HG02981 (cell line): Measurements from ENCODE around the gene FAH.

Source experiments
- ATAC-seq: cut with Tn5 transposase; IDR thresholded peaks from one replicate; pipeline ENCODE4 v1.9.1; 2021; ENCODE audit warnings: mild to moderate bottlenecking, moderate library complexity; ENCODE audit not compliant: unreplicated experiment

FAH gene

DNA sequence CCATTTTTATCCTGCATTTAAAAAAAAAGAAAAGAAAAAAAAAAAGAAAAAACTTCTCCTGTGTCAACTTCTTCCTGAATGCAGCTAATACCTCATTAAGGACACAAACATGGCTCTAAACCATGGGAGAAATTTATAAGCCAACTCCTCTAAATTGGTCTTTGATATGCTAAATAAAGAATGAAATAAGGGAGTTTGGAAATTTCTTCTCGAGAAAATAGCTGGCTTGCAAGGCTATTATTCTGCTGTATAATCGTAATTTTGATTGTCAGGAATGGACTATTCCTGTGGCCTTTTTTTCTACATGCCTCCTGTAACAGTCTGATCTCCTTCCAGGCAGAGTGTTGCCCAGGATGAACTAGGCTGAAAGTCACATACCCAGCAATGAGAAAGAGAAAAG, 78.6 kb downstream of the FAH start:
- ATAC-seq, result no peak

- ATAC-seq, result no peak
Observed at GRCh38 chr15:80233581-80233980, 80.8 kb downstream of the FAH start.

- ATAC-seq, result no peak
Observed at GRCh38 chr15:80234883-80235282, 82.1 kb downstream of the FAH start.
